ENCODE results near the gene EML6.

- TF ChIP-seq POLR2A (IDR thresholded peaks at IDR 0.05) (no peak), CTCF (IDR thresholded peaks at IDR 0.05) (no peak)
These were observed 80.6 kb downstream of the EML6 start for GRCh38 chr2:54803783-54804751.
